Central memory CD4-positive, alpha-beta T cell (primary cell): ENCODE measurements around the gene FTCD.

Source experiments
- DNase-seq: peaks from one replicate; pipeline ENCODE4 v3.0.0; 2022

Gene FTCD

DNA sequence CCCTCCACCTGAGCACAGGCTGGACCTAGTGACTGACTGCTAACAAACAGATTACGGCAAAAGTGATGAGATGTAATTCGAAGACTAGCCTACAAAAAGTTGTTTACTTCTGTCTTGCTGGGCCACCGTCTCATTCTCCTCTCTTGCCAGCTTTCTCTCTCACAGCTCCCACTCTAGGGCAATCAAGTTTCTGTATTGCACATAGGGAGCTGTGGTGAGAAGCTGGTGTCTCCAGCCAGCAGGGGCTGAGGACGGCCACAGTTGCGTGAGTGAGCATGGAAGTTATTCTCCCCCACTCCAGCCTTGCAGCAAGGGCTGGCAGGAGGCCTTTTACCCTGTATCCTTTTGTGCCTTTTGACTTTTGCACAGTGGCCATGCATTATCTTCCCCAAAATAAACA lies 66.1 kb downstream of the FTCD start:
- no peak for DNase-seq

DNA sequence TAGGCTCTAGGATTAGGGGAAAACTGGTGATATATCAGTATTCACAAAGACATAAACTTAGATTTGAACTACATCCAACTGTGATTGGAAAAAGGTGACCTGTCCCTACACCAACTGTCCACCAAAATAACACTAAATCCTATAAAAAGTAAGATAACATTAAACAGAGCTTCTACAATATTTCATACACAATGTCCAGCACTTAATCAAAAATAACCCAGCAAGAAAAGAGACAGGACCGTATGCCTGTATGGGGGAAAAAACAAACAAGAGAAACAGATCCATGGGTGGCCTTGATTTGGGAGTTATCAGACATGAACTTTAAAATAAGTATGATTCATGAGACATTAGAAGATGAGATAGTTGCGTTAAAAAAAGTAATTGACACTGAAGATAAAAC lies 67.2 kb downstream of the FTCD start:
- no peak for DNase-seq

DNA sequence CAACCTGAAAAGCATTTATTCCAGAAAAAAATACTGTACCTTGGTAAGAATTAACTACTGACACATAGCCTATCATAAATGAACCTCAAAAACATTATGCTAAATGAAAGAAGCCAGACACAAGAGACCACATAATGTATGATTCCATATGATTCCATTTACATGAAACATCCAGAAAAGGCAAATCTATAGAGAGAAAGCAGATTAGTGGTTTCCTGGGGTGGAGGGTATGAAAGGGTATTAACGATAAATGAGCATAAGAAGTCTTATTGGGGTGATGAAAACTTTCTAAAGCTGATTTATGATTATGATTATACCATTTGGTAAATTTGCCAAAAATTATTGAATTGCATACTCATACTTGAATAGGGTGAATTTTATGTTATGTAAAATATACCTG lies 67.7 kb downstream of the FTCD start:
- no peak for DNase-seq
